OCI-LY7 (cell line): ENCODE measurements around the gene PFN1. TPM values are rescaled to one million over a fixed set of nuclear protein-coding genes. Genes with fewer than 3 reads are reported as not detected.

Source experiments
- BruUV-seq: library from RNA; stranded (reverse); fragments of 400-500 nt; replicated peaks from 2 replicates; lab custom pipeline; 2021; lab: Mats Ljungman, UMichigan
- CTCF ChIA-PET: fragments of 300-600 bp; sonication (Branson Sonifier 250); formaldehyde crosslinking; loops from one replicate; lab custom pipeline; 2022; ENCODE audit warnings: antibody characterized with exemption; ENCODE audit not compliant: unreplicated experiment; lab: Charles Lee
- POLR2A ChIA-PET: fragments of 300-600 bp; sonication (Branson Sonifier 250); formaldehyde crosslinking; loops from one replicate; lab custom pipeline; 2022; ENCODE audit warnings: antibody characterized with exemption; lab: Charles Lee
- DNase-seq: peaks from one replicate; pipeline ENCODE4 v3.0.0-alpha.2; 2015; ENCODE audit warnings: low spot score
- H2AFZ ChIP-seq: fragments of 200-600 bp; sonication (generic), shearing (Covaris generic); 2 replicates; pipeline ENCODE4 v1.6.1; 2014; ENCODE audit warnings: mild to moderate bottlenecking, antibody characterized with exemption, low read length, moderate library complexity
- H3K27ac ChIP-seq: fragments of 200-600 bp; sonication (generic); 2 replicates; pipeline ENCODE4 v1.5.1; 2014; ENCODE audit warnings: mixed run types, low read depth, mild to moderate bottlenecking, moderate library complexity, low read length, inconsistent platforms; ENCODE audit not compliant: poor library complexity, severe bottlenecking
- H3K36me3 ChIP-seq: fragments of 200-600 bp; sonication (generic); 2 replicates; pipeline ENCODE4 v1.6.1; 2014; ENCODE audit warnings: mild to moderate bottlenecking, antibody characterized with exemption, low read length, moderate library complexity, mixed read lengths; ENCODE audit not compliant: insufficient read depth
- H3K4me1 ChIP-seq: fragments of 200-600 bp; sonication (generic); 2 replicates; pipeline ENCODE4 v1.5.1; 2014; ENCODE audit warnings: mild to moderate bottlenecking, low read length; ENCODE audit not compliant: insufficient read depth, poor library complexity, severe bottlenecking
- H3K4me2 ChIP-seq: fragments of 200-600 bp; sonication (generic); 2 replicates; pipeline ENCODE4 v1.6.1; 2014; ENCODE audit warnings: mild to moderate bottlenecking, low read length
- H3K4me3 ChIP-seq: fragments of 200-600 bp; sonication (generic); 2 replicates; pipeline ENCODE4 v1.5.1; 2014; ENCODE audit warnings: mild to moderate bottlenecking, low read depth, low read length; ENCODE audit not compliant: poor library complexity, severe bottlenecking
- H3K79me2 ChIP-seq: fragments of 200-600 bp; sonication (generic); 2 replicates; pipeline ENCODE4 v1.6.1; 2016; ENCODE audit warnings: low read depth, mild to moderate bottlenecking, low read length, moderate library complexity, mixed read lengths; ENCODE audit not compliant: insufficient read depth
- H3K9me2 ChIP-seq: fragments of 200-600 bp; sonication (generic); 2 replicates; pipeline ENCODE4 v1.6.1; 2016; ENCODE audit warnings: mild to moderate bottlenecking, low read length, mixed read lengths; ENCODE audit not compliant: insufficient read depth
- H3K9me3 ChIP-seq: fragments of 200-600 bp; sonication (generic); 2 replicates; pipeline ENCODE4 v1.6.1; 2014; ENCODE audit warnings: mild to moderate bottlenecking, mixed run types, low read length, mixed read lengths
- H4K20me1 ChIP-seq: fragments of 200-600 bp; sonication (generic); 2 replicates; pipeline ENCODE4 v1.6.1; 2014; ENCODE audit warnings: mild to moderate bottlenecking, antibody characterized with exemption, low read length, moderate library complexity, mixed read lengths; ENCODE audit not compliant: insufficient read depth
- CTCF ChIP-seq: fragments of 200-600 bp; sonication (generic); conservative IDR thresholded peaks from 2 replicates; pipeline ENCODE4 v1.5.1; 2014; ENCODE audit warnings: mild to moderate bottlenecking, antibody characterized with exemption, low read length, moderate library complexity, mixed read lengths
- EZH2phosphoT487 ChIP-seq: fragments of 200-600 bp; sonication (generic); IDR thresholded peaks from 2 replicates; pipeline ENCODE4 v1.6.1; 2018; ENCODE audit warnings: low read depth, borderline replicate concordance, mild to moderate bottlenecking, mixed run types, antibody characterized with exemption, low read length, moderate library complexity, mixed read lengths
- intact Hi-C: fragments of 100-400 bp; cut with micrococcal nuclease; formaldehyde crosslinking; loops from one replicate; pipeline ENCODE4 v1.10.0; 2022; ENCODE audit not compliant: unreplicated experiment
- total RNA-seq, 2 experiments: library from RNA; depleted of rRNA in 1 of 2; stranded (reverse); fragments of >200 nt in 1 of 2; shearing (Covaris generic) in 1 of 2; gene quantifications; 2 replicates each; pipeline ENCODE4 v1.2.3, GENCODE V29; 2014 to 2022

PFN1 gene
- total RNA-seq, 2 experiments from 2014 or later = 1,053 TPM

DNA sequence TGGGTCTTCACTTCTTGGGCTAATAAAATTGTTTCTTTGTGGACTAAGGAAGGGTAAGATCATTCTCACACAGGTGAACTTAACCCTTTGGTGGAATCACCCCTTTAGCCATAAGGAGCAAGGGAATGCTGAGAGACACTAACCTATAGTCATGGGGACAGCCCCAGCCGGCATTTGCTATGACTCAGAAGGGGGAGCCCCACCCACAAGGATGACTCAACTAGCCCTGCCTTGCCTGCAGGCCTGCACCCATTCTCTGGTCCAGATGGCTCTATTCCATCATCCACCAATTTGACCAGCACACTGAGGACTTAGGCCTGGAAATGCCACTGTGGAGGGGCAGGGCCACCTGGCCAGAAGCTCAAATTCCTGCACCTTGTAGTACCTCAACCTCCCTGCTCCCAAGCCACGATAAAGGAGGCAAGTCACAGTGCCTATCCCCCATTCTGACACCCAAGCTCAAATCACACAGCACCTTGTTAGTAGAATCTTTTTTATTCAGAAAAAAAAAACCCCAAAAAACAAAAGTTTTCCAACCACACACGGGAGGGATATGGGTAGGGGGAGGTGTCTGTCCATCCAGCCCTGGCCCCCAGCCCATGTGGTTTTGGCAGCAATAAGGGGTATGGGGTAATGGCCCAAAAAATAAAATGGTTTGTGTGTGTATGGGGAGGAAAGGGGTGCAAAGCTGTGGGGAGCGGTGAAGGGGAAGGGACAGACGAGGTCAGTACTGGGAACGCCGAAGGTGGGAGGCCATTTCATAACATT lies 3.0 kb downstream of the PFN1 start:
- Histone ChIP-seq H3K4me3 (peak overlapping the region; percentile 100), H3K9me2 (no peaks in the 10 kb centered on the region), H3K4me1 (peaks cover 61% of the 10 kb centered on the region), H3K4me2 (peak overlapping the region; percentile 97), H2AFZ (no peak overlapping the region), H3K79me2 (peaks cover 75% of the 10 kb centered on the region), H3K9me3 (no peaks in the 10 kb centered on the region), H3K36me3 (peaks cover 79% of the 10 kb centered on the region), H4K20me1 (peaks cover 19% of the 10 kb centered on the region), H3K27ac (peak overlapping the region; percentile 99)
- no TSS peak for BruUV-seq
- ChIA-PET POLR2A (interaction anchor here (1.1 to 1.5 kb wide), 2 partner anchors 22 to 41 kb away, joined by 3 read pairs; partner anchors contain the start of gene SPAG7), CTCF (no interaction called here)
- DNase-seq = peak; percentile 46
- intact Hi-C loops = loop anchor here (10.0 kb wide), 1 partner anchor 249 kb away; the partner anchor contains the start of gene ZNF594
- TF ChIP-seq EZH2phosphoT487 (no peak), CTCF (no peak)

GRCh38 chr17:4944554-4945175 lies 3.7 kb downstream of the PFN1 start:
- peak overlapping the region; percentile 100 for H3K4me3 ChIP-seq
- ChIA-PET CTCF (no interaction called here), POLR2A (interaction anchor here (1.1 kb wide), 1 partner anchor 22 kb away, joined by 3 read pairs; the partner anchor contains the start of gene SPAG7)
- H4K20me1 ChIP-seq = peaks cover 19% of the 10 kb centered on the region
- H3K79me2 ChIP-seq = peaks cover 75% of the 10 kb centered on the region
- intact Hi-C loops = loop anchor here (10.0 kb wide), 1 partner anchor 250 kb away; the partner anchor contains the start of gene ZNF594
- TF ChIP-seq CTCF (no peak), EZH2phosphoT487 (no peak)
- peak overlapping the region; percentile 97 for H3K4me2 ChIP-seq
- H2AFZ ChIP-seq = no peak overlapping the region
- DNase-seq = peak; percentile 50
- no TSS peak for BruUV-seq
- H3K9me2 ChIP-seq = no peaks in the 10 kb centered on the region
- H3K27ac ChIP-seq = peak overlapping the region; percentile 99
- peaks cover 57% of the 10 kb centered on the region for H3K4me1 ChIP-seq
- H3K9me3 ChIP-seq = no peaks in the 10 kb centered on the region
- peaks cover 79% of the 10 kb centered on the region for H3K36me3 ChIP-seq
